Measurements from ENCODE around the gene KCNT1. TPM values are rescaled to one million over a fixed set of nuclear protein-coding genes. Genes with fewer than 3 reads are reported as not detected.

Gene KCNT1
- total RNA-seq, 2 donors from 2014 or later: 0.28 to 0.38 TPM

DNA sequence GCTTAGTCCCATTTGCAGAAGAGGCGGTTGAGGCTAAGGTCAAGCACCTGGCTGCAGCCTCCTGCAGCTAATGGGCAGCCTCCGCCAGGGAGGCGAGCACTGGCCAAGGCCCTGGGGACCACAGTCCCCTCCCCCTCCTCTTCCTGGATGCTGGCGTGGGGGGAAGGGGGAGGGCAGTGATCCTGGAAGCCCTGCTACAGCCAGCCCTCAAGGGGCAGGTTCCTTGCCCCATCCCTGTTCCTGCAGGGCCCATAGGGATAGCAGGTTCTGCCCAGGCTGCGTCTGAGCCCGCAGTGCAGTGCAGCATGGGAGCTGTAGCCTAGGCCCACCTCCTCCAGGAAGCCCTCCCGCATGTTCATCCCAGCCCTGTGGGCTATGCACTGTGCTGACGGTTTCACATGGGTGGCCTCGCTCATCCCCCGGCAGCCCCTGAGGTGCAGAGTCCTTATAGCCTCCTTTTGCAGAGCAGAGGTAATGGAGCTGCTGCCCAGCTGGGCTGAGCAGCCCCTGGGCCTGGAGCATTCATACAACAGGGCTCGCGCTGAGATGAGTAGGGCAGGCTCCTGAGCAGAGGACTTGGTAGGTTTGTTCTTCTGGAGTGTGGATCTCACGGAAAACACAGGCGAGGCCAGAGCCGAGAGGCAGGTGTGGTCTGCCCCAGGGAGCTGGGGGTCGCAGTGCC, 36.0 kb downstream of the KCNT1 start:
- DNase-seq (ENCODE audit: low spot score): no peak
- intact Hi-C loops (cut with DNase I): no loop called here

DNA sequence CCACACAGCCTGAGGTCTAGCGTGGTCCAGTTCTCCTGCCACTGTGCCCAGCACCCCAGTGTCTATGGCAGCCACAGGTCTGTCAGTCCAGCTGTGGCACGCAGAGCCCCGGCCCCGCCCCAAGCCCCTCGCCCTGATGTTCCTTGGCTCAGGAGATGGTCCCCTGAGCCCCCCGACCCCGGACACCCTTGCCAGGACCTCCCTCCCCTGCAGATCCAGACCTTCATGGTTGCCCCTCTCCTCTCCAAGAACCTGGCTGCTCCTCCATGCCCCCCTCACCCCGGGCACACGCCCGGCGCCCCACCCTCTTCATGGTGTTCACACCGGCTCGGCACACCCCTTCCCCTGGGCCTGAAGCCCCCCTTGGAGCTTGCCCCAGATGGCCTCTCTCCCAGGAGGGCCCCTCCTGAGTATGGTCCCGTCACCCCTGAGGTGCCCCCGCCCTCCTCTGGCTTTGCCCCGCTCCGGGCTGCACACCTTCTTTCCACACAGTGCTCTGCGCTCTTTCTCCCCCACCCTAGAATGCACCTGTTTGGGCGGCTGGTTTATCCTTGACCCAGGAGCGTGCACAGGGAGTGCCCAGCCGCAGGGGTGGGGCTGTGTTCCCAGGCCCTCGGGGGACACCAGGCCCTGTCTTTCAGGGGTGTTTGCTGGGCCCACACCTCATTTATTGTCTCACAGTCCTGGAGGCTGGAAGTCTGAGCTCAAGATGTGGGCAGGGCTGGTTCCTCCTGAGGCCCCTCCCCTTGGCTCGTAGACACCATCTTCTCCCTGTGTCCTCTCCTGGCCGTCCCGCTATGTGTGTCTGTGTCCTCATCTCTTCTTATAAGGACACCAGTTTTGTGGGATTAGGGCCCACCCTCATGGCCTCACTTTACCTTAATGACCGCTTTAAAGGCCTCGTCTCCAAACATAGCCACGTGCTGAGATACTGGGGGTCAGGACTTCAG, 37.6 kb downstream of the KCNT1 start:
- intact Hi-C loops (cut with DNase I): no loop called here
- no peak for DNase-seq (ENCODE audit: low spot score)

DNA sequence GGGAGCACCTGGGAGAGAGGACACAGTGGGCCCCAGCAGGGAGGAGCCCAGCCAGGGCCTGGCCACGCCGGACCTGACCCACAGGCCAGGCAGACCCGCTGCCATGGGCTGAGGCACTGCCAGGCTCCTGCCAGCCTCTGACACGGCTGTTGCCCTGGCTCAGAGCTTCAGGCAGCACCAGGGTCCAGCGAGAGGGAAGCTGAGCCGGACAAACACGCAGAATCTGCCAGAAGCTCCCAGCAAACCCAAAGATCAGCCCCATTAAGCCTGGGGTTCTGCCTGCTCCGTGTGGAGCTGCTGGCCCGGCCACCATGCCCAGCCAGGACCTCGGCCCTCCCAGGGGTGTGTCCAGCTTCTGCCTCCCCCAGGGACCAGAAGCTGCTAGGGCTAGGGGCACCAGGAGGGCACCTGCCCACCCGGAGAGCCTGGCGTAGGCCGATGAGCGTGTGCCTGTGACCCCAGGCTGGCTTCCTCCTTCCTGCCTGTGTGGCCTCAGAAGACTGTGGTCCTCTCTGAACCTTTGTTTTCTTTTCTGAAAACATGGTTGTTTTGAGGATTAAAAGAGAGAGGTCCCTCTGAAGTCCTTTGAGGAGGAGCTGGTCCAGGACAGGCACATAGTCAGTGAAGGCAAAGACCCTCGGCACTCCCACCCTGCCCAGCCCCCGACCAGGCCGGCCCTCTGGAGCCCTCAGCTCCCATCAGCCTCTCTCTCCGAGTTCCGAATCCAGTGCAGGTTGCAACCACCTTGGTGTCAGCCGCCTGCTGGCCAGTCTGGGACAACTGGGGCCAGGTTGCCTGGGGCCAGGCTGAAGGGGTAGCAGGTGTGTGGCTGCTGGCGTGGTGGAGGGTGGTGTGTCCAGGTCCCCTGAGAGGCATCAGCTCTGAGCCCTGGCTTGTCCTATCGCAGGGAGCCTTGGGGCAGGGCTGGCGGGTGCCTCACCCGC, 39.6 kb downstream of the KCNT1 start:
- intact Hi-C loops (cut with DNase I): no loop called here
- DNase-seq (ENCODE audit: low spot score): no peak

DNA sequence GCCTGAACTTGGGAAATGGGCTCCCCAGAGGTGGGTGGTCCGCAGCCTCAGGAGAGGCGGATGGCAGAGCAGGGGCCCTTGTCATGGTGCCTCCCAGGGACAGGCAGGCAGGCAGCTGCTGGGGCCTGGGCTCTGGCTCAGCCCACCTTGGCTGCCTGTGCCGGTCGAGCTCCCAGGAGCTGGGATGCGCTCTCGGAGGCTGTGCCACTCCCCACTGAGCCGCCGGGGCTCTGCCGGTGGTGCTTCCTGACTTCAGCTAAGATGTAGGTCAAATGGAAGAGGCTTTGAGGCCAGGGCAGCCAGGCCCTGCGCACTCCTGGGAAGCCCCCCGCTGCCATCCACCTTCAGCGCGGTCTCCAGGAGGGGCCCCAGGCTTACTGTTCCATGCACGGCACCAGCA, 41.0 kb downstream of the KCNT1 start:
- intact Hi-C loops (cut with DNase I): no loop called here
- no peak for DNase-seq (ENCODE audit: low spot score)

DNA sequence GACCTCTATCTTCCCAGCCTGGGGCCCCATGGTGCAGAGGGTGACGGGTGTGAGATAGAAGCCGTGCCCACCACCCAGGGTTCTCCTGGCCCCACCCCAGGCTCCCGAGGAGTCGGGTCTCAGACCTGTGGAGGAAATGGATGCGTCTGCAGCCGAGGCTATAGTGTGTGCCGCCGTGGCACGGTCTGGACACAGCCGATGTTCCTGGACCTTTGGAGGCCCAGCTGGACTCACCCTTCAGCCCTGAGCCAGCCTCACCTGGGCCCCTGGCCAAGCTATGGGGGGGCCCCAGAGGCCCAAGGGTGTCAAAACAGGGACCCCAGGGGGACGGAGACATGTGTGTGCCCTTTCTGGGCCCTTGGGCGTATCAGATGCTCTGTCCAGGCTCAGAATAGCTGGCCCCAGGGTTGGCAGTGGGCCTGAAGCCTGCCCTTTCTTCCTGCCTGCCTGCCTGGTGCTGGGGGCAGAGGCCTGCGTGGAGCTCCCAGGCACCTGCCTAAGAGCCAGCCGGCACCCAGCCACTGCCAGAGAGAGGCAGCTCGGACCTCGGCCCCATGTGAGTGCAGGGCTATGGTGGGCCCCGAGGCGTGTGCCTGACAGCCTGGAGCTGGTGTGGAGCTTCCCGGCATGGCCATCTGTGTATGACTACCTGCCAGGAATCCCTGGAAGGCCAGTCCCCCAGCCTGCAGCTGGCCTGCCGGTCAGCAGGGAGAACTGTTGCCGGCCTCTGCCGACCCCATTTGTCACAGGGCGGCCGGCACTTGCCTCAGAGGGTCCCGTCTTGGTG, 41.8 kb downstream of the KCNT1 start:
- DNase-seq (ENCODE audit: low spot score): no peak
- intact Hi-C loops (cut with DNase I): no loop called here

DNA sequence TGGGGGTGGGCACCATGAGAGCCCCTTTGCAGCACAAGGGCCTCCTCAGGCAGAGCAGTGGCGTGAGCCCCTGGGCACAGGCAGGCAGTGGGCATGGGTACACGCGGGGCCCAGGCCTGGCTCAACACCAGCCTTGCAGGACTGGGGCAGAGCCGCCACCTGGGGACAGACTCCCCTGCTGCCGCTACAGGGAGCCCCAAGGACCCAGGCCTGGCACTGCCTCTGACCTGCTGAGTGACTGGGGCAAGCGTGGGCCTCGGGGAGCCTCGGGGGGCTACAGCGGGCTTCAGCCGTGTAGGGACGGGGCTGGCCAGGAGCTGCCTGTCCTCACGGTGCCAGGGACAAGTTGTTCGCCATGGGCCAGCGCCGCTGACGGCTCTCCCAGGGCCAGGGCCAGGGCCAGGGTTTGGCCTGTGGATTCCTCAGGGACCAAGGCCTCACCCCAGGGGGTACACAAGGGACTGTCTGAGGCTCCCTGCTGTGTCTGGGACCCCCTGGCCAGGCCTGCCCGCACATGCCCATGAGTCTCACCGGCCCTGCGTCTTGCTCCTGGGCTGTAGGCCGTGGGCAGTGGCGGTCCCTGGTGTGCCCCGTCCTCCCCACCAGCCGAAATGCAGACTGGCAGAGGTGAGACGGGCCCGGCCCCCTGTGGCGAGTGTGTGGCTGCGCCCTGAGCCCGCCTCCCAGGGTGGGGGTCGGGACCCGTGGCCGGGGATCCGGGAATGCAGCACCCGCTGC, 42.5 kb downstream of the KCNT1 start:
- DNase-seq (ENCODE audit: low spot score): no peak
- intact Hi-C loops (cut with DNase I): no loop called here

DNA sequence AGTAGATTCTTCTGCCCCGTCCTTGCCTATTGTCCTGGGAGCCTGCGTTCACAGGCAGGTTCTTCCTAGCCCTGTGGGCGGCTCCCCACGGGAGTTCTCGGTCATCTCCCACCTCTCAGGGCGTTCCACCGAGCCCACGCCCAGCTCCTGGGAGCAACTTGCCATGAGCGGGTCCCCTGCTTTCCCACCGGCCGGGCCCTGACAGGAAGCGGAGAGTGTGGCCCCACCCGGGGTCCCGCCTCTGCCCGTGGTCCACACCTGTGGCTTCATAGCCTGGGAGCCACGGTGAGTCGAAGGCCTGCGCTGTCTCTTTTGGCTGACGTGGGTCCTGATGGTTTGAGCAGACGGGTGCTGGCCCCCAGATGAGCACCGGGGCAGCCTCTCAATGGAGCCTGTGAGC, 43.2 kb downstream of the KCNT1 start:
- intact Hi-C loops (cut with DNase I): no loop called here
- DNase-seq (ENCODE audit: low spot score): no peak

DNA sequence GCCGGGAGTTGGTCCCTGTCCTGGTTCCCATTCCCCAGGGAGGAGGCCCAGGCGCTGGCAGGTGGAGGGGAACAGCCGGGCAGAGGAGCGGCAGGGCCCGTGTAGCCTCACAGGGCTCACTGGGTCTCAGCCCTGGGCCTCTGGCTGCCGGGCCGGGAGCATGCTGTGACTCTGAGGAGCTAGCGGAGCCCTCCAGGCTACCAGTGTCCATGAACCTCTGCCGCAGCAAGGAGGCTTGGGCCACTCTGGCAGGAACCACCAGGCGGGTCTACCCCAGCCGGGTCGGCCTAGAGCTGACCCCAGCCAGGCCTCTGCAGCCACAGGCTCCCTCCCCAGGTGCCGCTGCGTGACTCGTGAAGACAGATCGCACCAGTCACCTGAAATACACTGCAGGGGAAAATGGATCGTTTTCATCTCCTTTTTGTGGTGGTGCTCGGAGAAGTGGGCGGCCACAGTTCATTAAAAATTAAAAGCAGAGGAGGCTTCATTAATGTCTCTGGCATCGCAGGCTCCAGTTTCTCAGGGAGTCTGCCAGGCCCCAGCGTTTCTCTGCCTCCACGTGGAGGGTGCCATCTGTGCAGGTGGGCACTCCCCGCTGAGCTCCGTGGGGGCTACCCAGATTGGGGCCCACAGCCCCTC, 43.8 kb downstream of the KCNT1 start:
- no peak for DNase-seq (ENCODE audit: low spot score)
- intact Hi-C loops (cut with DNase I): no loop called here

DNA sequence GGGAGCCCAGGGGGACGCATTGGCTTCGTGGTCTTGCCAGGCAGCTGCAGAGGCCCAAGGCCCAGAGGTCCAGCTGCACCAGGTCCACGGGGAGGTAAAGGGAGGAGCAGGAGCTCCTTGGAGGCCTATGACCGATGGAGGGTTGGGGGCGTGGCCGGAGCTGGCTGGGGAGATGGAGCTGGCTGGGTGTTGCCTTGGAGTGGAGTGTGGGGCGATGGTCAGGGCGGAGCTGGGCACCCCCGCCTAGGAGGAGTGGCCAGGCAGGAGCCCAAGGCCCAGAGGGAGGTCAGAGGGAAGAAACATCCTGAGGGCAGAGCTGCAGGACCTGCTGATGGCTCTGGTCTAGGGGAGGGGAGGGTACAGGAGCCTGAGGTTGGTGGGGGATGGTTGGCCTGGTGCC, 44.6 kb downstream of the KCNT1 start:
- no peak for DNase-seq (ENCODE audit: low spot score)
- intact Hi-C loops (cut with DNase I): no loop called here

DNA sequence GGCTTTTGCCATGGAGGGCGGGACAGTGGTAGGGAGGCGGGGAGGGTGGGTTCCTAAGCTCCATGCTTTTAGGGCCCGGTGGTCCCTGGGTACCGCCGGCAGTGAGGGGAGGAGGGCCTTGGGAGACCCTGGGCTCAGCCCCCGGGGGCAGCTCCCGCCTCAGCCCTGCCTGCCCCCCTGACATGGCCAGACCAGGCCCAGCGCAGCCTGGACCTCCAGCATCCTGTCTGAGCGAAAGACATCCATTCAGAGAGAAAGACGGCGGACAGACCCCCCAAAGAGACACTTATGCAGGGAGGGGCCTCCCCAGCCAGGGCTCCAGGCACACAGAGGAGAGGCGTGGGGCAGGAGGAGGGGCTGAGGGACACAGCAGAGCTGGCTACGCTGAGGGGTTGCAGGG, 45.3 kb downstream of the KCNT1 start:
- intact Hi-C loops (cut with DNase I): no loop called here

DNA sequence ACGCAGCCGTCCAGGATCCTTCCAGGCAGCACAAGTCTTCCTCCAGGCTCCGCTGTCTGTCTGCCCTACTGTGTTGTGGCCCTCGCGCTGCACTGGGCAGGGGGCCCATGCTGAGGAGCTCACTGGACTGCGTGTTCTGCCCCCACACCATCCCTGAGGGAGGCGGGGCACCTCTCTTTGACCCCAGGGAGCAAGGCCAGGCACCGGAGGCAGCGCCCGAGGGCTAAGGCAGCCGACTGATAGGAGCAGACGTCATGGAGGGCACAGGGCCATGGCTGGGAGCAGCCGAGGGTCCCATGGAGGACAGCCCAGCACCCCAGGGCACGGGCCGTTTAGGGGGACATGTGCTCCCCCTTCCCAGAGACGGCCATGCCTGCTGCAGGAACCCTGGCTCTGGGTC, 46.7 kb downstream of the KCNT1 start:
- intact Hi-C loops (cut with DNase I): no loop called here
- DNase-seq (ENCODE audit: low spot score): no peak

More for the DNA sequence above, 45.3 kb downstream of the KCNT1 start:
- no peak for DNase-seq (ENCODE audit: low spot score)

DNA sequence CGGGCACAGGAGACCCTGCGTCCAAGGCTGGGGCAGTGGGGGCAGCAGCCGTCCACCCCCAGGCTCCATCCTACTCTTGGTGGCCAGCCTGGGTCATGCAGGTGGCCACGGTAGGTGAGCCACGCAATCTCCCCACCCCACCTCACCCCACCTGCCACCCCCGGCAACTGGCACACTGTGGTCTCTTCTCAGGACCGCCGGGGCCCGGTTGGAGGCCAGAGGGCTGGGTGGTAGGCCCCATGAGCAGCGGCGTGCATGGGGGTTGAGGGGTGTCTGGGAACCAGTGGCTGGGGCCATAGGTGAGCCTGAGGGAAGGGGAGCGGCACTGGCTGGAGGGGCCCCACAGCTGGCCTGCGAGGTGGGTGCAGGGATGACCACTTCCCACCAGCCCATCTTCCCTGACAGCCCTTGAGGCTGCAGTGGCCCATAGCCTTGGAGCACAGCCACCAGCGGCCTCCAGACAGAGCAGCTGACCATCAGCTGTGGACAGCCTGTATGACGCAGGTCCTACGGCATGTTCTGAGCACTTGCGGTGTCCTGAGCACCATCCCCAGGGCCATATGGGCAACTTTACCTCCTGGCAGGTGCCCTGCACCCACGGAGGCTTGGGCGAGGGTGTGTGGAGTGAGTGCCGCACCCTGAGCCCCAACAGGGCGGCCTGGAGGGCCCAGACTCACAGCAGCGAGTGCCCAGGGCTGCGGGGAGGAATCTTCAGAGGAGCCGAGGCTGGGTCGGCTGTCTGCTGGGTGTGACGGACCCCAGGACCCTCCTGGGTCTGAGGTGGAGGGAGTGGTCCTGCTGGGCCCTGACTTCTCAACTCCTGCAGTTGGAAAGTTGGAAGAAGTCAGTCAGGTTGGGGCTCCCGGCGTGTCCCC, 47.4 kb downstream of the KCNT1 start:
- intact Hi-C loops (cut with DNase I): no loop called here
- DNase-seq (ENCODE audit: low spot score): no peak

DNA sequence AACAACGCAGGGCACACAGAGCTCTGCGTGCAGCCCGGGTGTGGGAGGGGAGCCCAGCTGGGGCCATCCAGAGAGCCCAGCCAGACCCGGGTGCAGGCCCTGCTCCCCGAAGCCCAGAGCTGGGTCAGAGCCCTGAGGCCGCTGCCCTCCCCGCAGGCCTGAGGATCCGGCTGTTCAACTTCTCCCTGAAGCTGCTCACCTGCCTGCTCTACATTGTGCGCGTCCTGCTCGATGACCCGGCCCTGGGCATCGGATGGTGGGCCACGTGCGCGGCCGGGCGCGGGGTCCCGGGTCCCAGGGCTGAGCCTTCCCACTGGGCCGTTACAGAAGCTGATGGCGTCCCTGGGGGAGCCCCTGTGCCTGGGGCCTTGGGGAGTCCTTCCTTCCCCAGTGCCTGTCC, 48.8 kb downstream of the KCNT1 start:
- intact Hi-C loops (cut with DNase I): no loop called here
- DNase-seq (ENCODE audit: low spot score): no peak

DNA sequence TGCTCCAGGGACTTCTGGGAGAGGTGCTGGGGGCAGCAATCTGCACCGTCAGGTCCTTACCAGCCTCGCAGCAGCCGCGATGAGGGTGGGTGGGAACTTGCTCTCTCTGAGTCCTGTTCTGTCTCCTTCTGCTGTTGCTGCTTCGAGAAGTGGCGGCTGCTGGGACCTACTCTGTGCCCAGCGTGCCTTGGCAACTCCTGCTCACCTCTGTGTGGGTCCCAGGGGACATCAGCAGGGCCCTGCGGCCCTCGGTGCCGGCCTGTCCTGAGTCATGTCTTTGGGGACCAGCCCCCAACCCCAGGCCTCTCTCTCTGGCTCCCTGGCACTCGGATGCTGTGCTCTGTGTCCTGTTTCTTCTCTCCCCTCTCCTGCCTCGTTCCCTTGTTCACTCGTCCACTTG, 49.5 kb downstream of the KCNT1 start:
- no peak for DNase-seq (ENCODE audit: low spot score)
- intact Hi-C loops (cut with DNase I): no loop called here

DNA sequence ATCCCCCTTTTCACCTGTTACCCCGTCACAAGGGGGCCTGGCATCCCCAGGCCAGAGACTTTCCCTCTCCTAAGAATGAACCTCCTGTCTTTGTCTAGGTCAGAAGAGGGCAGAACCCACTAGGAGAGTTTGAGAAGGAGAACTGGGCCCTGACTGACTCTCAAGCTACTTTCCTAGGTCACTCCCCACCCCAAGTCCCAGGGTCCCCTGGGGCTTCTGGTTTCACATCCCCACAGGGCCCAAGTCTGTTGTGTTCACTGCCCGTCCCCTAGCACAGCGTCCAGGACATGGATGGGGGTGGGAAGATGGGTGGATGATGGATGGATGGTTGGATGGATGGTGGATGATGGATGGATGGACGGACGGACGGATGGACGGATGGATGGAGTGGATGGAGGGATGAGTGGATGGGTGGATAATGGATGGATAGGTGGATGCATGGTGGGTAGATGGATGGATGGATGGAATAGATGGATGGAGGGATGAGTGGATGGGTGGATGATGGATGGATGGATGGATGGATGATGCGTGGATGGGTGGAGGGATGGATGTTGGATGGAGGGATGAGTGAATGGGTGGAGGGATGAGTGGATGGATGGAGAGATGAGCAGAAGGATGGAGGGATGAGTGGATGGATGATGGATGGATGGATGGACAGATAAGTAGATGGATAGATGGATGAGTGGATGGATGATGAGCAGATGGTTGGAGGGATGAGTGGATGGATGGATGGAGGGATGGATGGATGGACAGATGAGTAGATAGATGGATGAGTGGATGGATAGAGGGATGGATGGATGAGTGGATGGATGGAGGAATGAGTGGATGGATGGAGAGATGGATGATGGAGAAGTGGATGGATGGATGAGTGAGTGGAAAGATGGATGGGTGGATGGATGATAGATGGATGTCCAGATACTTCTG, 50.6 kb downstream of the KCNT1 start:
- DNase-seq (ENCODE audit: low spot score): no peak
- intact Hi-C loops (cut with DNase I): no loop called here

Measured in posterior vena cava (tissue), 2 donors.